Panc1 (cell line): ENCODE measurements around the gene POGK. TPM values are rescaled to one million over a fixed set of nuclear protein-coding genes. Genes with fewer than 3 reads are reported as not detected.
A peak's percentile ranks its signal among the peaks of the same experiment; 100 is the strongest.

Experiments
- ATAC-seq: fragments of 200-7000 bp; cut with Tn5 transposase; 2 replicates; pipeline ENCODE4 v1.9.1; 2020; ENCODE audit warnings: mild to moderate bottlenecking, moderate library complexity
- BruUV-seq: library from RNA; stranded (reverse); fragments of 400-500 nt; replicated peaks from 2 replicates; lab custom pipeline; 2021; lab: Mats Ljungman, UMichigan
- CTCF ChIA-PET: fragments of 300-600 bp; sonication (Branson Sonifier 250); formaldehyde crosslinking; loops from one replicate; lab custom pipeline; 2022; ENCODE audit warnings: antibody characterized with exemption; lab: Charles Lee
- POLR2A ChIA-PET: fragments of 300-600 bp; sonication (Branson Sonifier 250); formaldehyde crosslinking; loops from one replicate; lab custom pipeline; 2022; ENCODE audit warnings: antibody characterized with exemption; lab: Charles Lee
- DNase-seq: peaks from one replicate; pipeline ENCODE4 v3.0.0-alpha.2; 2010; ENCODE audit warnings: low read depth, low spot score
- H3K27ac ChIP-seq: 2 replicates; pipeline ENCODE4 v1.5.1; 2011; ENCODE audit warnings: mild to moderate bottlenecking, low read length, inconsistent platforms
- H3K27me3 ChIP-seq: fragments of 200-500 bp; sonication (Bioruptor generic); 2 replicates; pipeline ENCODE4 v1.6.0; 2014; ENCODE audit warnings: low read length, inconsistent platforms; ENCODE audit not compliant: control insufficient read depth, insufficient read depth
- H3K36me3 ChIP-seq: fragments of 200-500 bp; sonication (Bioruptor generic); 2 replicates; pipeline ENCODE4 v1.5.1; 2014; ENCODE audit warnings: inconsistent platforms, mild to moderate bottlenecking, low read length, moderate library complexity; ENCODE audit not compliant: control insufficient read depth, insufficient read depth
- H3K4me1 ChIP-seq: 2 replicates; pipeline ENCODE4 v1.5.1; 2011; ENCODE audit warnings: inconsistent platforms, mild to moderate bottlenecking, low read length, moderate library complexity; ENCODE audit not compliant: control insufficient read depth, insufficient read depth
- H3K4me3 ChIP-seq, 2 experiments: 2 replicates each; pipeline ENCODE4 v1.5.1; 2011 to 2012; ENCODE audit warnings: low read depth in 2 of 2, low read length in 2 of 2, mild to moderate bottlenecking in 2 of 2, inconsistent platforms in 1 of 2, moderate library complexity in 1 of 2
- H3K9me3 ChIP-seq: fragments of 200-500 bp; sonication (Bioruptor generic); 2 replicates; pipeline ENCODE4 v1.5.1; 2014; ENCODE audit warnings: low read depth, mild to moderate bottlenecking, inconsistent platforms, low read length, moderate library complexity; ENCODE audit not compliant: control insufficient read depth, insufficient read depth
- CTCF ChIP-seq: fragments of 450-650 bp; IDR thresholded peaks from 2 replicates; pipeline ENCODE4 v1.5.1; 2017; ENCODE audit warnings: mild to moderate bottlenecking
- POLR2AphosphoS5 ChIP-seq: IDR thresholded peaks from 2 replicates; pipeline ENCODE4 v1.6.1; 2012; ENCODE audit warnings: mild to moderate bottlenecking, low read depth, low read length, moderate library complexity
- REST ChIP-seq, 2 experiments: IDR thresholded peaks; 2 replicates each; pipeline ENCODE4 v1.6.1; 2011 to 2012; ENCODE audit warnings: low read depth in 2 of 2, control low read depth in 1 of 2, low read length in 1 of 2, mild to moderate bottlenecking in 1 of 2, moderate library complexity in 1 of 2; ENCODE audit not compliant: insufficient read depth in 1 of 2
- SIN3A ChIP-seq: IDR thresholded peaks from 2 replicates; pipeline ENCODE4 v1.6.1; 2012; ENCODE audit warnings: low read depth, mild to moderate bottlenecking, low read length, moderate library complexity, borderline replicate concordance; ENCODE audit not compliant: insufficient read depth
- TCF7L2 ChIP-seq: IDR thresholded peaks from 2 replicates; pipeline ENCODE4 v1.6.1; 2011; ENCODE audit warnings: mild to moderate bottlenecking, low read depth, low read length, inconsistent platforms
- in situ Hi-C: cut with HindIII; loops from 2 replicates; pipeline ENCODE4 v1.10.0; 2016; ENCODE audit warnings: low sequenced_read_pairs, low pct_unique_long_range_greater_than_20kb
- intact Hi-C: fragments of 100-400 bp; cut with micrococcal nuclease; formaldehyde crosslinking; loops from one replicate; pipeline ENCODE4 v1.10.0; 2022; ENCODE audit not compliant: unreplicated experiment
- total RNA-seq: library from RNA; stranded (reverse); gene quantifications from one replicate; pipeline ENCODE4 v1.2.1, GENCODE V29; 2021; ENCODE audit not compliant: unreplicated experiment

The POGK gene
- total RNA-seq, 1 experiment from 2014 or later: 49.5 TPM

- H3K4me3 ChIP-seq: no peak overlapping the region
- ChIA-PET POLR2A (interaction anchor here (0.7 to 1.0 kb wide), 2 partner anchors 13 to 31 kb away, joined by 4 to 5 read pairs; no protein-coding TSS in a partner anchor), CTCF (no interaction called here)
- H3K27ac ChIP-seq: no peak overlapping the region
- in situ Hi-C loops (no loop called here), intact Hi-C loops (no loop called here)
- H3K36me3 ChIP-seq: peaks cover 64% of the 10 kb centered on the region
- no peak for TF ChIP-seq CTCF
- TF ChIP-seq SIN3A: no peak
- no peak for TF ChIP-seq TCF7L2
- no peak for TF ChIP-seq REST (IDR thresholded peaks at IDR 0.05; ENCODE audit: insufficient read depth in 1 of 2, low read depth in 2 of 2, low read length in 1 of 2)
- no peak for TF ChIP-seq POLR2AphosphoS5
- BruUV-seq: no TSS peak
- no peak for DNase-seq
- no peaks in the 10 kb centered on the region for H3K27me3 ChIP-seq
- no peaks in the 10 kb centered on the region for H3K4me1 ChIP-seq
- no peaks in the 10 kb centered on the region for H3K9me3 ChIP-seq
- ATAC-seq: peak; percentile 69
These were observed 16.3 kb downstream of the POGK start for GRCh38 chr1:166855558-166855957.

- Histone ChIP-seq H3K4me1 (no peaks in the 10 kb centered on the region), H3K4me3 (no peak overlapping the region), H3K27me3 (no peaks in the 10 kb centered on the region), H3K9me3 (no peaks in the 10 kb centered on the region), H3K36me3 (peaks cover 52% of the 10 kb centered on the region), H3K27ac (no peak overlapping the region)
- in situ Hi-C loops (no loop called here), intact Hi-C loops (no loop called here)
- BruUV-seq: no TSS peak
- TF ChIP-seq CTCF: no peak
- no peak for TF ChIP-seq POLR2AphosphoS5
- TF ChIP-seq REST (IDR thresholded peaks at IDR 0.05; ENCODE audit: insufficient read depth in 1 of 2, low read depth in 2 of 2, low read length in 1 of 2): no peak
- no peak for TF ChIP-seq SIN3A
- TF ChIP-seq TCF7L2: no peak
- no peak for ATAC-seq
- ChIA-PET CTCF (no interaction called here), POLR2A (no interaction called here)
- no peak for DNase-seq
These were observed 18.7 kb downstream of the POGK start for GRCh38 chr1:166857995-166858394.
